Measurements from ENCODE around the gene LGR5.

DNA sequence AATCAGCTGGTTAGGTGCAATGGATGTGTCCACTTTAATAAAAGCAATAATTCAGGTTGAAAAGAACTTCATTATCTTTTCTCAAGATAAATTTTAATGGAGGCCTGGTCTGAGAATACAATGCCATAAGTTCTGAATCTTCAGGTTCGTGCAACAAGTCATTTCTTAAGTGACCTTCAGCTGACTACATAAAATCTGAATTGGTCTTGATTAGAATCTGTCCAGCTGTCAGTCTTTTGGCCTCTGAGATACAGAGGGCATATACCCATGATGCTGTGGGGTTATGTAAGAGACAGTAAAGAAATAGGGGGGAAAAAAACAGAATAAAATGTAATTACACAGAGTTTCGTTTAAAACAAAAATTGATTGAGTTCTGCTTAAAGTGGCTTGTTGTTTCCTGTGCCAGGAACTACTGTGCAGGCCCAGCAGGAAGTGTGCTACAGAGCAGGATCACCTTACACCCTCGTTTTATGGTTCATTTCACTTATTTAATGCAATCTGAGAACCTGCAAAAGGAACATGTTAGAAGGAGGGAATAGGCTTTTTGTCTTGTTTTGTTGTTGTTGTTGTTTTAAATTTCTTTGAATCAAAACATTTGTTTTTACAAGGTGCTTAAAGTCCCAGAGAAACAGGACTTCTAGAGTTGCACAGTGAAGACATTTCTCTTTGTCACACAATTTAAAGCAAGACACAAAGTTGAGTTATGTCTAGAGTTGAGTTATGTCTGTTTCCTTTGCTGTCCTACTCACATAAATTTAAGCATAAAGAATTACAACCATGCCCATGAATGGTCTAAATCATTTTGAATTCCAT, 64.2 kb downstream of the LGR5 start:
- TF ChIP-seq, protein P1, sequence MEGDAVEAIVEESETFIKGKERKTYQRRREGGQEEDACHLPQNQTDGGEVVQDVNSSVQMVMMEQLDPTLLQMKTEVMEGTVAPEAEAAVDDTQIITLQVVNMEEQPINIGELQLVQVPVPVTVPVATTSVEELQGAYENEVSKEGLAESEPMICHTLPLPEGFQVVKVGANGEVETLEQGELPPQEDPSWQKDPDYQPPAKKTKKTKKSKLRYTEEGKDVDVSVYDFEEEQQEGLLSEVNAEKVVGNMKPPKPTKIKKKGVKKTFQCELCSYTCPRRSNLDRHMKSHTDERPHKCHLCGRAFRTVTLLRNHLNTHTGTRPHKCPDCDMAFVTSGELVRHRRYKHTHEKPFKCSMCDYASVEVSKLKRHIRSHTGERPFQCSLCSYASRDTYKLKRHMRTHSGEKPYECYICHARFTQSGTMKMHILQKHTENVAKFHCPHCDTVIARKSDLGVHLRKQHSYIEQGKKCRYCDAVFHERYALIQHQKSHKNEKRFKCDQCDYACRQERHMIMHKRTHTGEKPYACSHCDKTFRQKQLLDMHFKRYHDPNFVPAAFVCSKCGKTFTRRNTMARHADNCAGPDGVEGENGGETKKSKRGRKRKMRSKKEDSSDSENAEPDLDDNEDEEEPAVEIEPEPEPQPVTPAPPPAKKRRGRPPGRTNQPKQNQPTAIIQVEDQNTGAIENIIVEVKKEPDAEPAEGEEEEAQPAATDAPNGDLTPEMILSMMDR (IDR thresholded peaks at IDR 0.05 in 4 of 5, conservative IDR thresholded peaks at IDR 0.05 in 1 of 5) = no peak
- TF ChIP-seq POLR2A (IDR thresholded peaks at IDR 0.05) = no peak
